Measurements from ENCODE around the gene DLL4.
"Not testable (repeated sequence)": the region's sequence is repeated elsewhere in the genome, so short reads cannot be mapped to it uniquely, and the experiment has no call there.

Gene DLL4

GRCh38 chr15:40960925-40961324 is 31.8 kb downstream of the DLL4 start:
- DNase-seq, result no peak

DNA sequence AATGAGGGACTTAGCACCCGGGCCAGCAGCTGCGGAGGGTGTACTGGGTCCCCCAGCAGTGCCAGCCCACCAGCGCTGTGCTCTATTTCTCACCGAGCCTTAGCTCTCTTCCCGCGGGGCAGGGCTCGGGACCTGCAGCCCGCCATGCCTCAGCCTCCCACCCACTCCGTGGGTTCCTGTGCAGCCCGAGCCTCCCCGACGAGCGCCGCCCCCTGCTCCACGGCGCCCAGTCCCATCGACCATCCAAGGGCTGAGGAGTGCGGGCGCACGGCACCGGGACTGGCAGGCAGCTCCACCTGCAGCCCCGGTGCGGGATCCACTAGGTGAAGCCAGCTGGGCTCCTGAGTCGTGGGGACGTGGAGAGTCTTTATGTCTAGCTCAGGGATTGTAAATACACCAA is 32.6 kb downstream of the DLL4 start:
- DNase-seq, result not testable (repeated sequence)

- DNase-seq, result not testable (repeated sequence)
These were observed 33.2 kb downstream of the DLL4 start for GRCh38 chr15:40962317-40962716.

GRCh38 chr15:40963201-40963600 is 34.1 kb downstream of the DLL4 start:
- DNase-seq, result no peak

DNA sequence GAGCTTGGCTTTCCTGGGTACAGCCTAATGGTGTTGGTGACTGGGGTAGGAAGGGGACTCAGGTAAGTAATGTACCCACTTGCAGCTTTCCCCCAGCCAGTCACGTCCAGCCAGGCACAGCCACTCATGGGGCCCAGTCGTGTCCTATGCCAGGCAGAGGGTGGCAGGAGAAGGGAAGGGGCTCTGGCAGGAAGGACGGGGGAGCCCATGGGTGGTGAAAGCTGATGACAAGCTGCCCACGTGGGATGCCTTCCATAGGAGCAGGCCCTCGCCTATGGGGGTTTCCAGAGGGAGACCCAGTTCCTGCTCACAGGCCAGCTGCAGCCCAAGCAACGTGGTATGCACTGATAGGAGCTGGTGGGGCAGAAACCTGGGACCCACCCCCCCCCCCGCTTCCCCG is 34.9 kb downstream of the DLL4 start:
- no peak for DNase-seq

DNA sequence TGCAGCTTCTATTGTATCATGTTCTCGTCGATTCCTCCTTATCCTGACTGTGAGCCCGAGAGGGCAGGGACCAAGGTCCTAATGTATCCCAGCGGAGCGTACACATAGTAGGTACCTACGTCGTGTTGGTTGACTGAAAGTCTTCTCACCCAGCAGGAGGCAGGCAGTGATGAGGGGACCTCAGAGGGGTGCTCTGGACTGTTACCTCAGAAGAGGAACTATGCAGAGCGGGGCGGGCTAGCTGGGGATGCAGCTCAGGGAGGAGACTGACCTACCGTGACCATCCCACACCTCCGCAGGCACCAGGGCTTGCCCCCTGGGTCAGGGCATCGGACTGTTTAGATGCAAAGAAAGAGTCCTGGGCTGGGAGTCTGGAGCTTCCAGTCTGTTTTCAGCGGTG is 35.5 kb downstream of the DLL4 start:
- DNase-seq, result no peak

- no peak for DNase-seq
These were observed 39.3 kb downstream of the DLL4 start for GRCh38 chr15:40968290-40969085.

GRCh38 chr15:40969363-40969762 is 40.2 kb downstream of the DLL4 start:
- no peak for DNase-seq

- no peak for DNase-seq
These were observed 45.7 kb downstream of the DLL4 start for GRCh38 chr15:40974879-40975278.

DNA sequence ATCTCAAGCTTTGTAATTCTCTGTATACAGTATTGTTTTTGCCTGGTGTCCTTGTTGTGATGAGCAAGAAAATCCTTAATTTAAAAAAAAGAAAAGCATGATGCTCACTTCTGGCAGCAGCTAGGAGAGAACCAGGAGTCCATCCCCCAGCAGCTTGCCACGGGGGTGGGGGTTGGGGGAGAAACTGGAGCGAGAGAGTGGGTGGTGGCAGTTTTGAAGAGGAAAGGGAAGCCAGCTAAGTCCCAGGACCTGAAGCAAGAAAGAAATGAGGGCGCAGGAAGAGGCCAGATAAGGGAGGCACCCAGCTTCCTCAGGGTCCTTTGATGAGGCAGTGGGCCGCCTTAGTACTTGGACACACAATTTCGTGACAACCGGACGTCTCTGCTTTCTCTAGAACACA is 47.7 kb downstream of the DLL4 start:
- no peak for DNase-seq

- DNase-seq, result no peak
These were observed 49.0 kb downstream of the DLL4 start for GRCh38 chr15:40978141-40978540.

DNA sequence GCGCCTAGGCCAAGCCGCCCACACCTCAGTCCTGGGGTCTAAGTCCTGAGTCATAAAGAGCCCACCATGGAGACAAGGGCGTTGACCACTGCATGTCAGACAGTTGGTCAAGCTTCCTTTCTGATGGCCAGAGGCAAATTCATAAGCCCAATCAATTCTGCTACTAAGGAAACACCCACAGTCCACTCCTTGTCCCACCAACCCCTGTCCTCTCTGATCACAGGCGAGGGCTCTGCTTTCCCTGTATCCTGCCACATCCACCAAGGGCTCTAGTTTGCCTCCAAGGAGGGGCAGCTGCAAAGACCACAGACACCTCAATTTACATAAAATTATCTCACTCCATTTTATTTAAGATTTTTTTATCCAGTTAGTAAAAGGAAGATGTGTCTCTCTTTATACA is 49.4 kb downstream of the DLL4 start:
- DNase-seq, result no peak

- DNase-seq, result no peak
These were observed 52.0 kb downstream of the DLL4 start for GRCh38 chr15:40981186-40981585.

GRCh38 chr15:40982855-40983254 is 53.7 kb downstream of the DLL4 start:
- DNase-seq, result no peak

- no peak for DNase-seq
These were observed 55.3 kb downstream of the DLL4 start for GRCh38 chr15:40984406-40984805.

- DNase-seq, result no peak
These were observed 55.8 kb downstream of the DLL4 start for GRCh38 chr15:40984964-40985363.

DNA sequence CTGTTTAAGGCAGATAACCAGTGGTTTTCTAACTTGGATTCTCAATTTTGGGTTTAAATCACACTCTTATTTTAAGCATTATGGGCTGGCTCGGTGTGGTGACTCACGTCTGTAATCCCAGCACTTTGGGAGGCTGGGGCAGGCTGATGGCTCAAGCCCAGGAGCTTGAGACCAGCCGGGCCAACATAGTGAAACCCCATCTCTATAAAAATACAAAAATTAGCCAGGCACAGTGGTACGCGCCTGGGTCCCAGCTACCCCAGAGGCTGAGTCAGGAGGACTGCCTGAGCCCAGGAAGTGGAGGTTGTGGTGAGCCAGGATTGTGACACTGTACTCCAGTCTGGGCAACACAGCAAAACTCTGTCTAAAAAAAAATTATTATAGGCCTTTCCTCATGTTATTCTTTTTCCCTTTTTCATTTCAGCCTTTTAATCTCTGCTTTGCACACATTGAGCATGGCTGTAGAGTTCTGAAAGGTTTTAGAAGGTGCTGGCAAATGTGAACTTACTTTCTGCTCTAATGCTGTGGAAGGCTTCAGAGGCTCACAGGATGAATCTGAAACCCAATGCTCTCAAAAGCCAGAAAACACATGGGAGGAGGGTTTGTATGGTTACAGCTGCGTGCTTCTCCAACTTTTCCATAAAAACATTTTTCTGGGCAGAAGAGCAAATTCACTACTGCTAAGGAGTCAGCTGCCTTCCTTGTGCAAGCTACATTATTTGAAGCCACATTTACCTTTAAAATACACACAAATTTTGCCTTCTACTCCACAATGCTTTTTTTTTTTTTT is 56.6 kb downstream of the DLL4 start:
- no peak for DNase-seq

- DNase-seq, result no peak
These were observed 57.7 kb downstream of the DLL4 start for GRCh38 chr15:40986820-40987219.

- no peak for DNase-seq
These were observed 59.0 kb downstream of the DLL4 start for GRCh38 chr15:40988156-40988555.
